ENCODE measurements around the gene GNPTG. TPM values are rescaled to one million over a fixed set of nuclear protein-coding genes. Genes with fewer than 3 reads are reported as not detected.
A peak's percentile ranks its signal among the peaks of the same experiment; 100 is the strongest.
"Not testable (repeated sequence)": the region's sequence is repeated elsewhere in the genome, so short reads cannot be mapped to it uniquely, and the experiment has no call there.

GNPTG gene
- total RNA-seq, 4 donors from 2014 or later, result 20.6 to 37.5 (median 30.2) TPM

GRCh38 chr16:1326391-1326790, 25.3 kb upstream of the GNPTG start:
- no peaks in the 10 kb centered on the region for H3K9me3 ChIP-seq
- in situ Hi-C loops (cut with MboI; ENCODE audit: low sequenced_read_pairs in 4 of 4) (no loop called here), intact Hi-C loops (cut with DNase I; ENCODE audit: low total_unique reads) (no loop called here)
- peaks cover 0 to 30% of the 10 kb centered on the region in 2 donors for H3K36me3 ChIP-seq
- no peaks in the 10 kb centered on the region for H3K4me1 ChIP-seq
- H3K4me3 ChIP-seq, result no peak overlapping the region
- no peak for ATAC-seq
- H3K27me3 ChIP-seq, result peaks cover 2 to 11% (median 8%) of the 10 kb centered on the region in 3 donors
- DNase-seq, result no peak
- H3K27ac ChIP-seq, result no peak overlapping the region
- TF ChIP-seq POLR2A (IDR thresholded peaks at IDR 0.05), result no peak
- TF ChIP-seq, protein P1, sequence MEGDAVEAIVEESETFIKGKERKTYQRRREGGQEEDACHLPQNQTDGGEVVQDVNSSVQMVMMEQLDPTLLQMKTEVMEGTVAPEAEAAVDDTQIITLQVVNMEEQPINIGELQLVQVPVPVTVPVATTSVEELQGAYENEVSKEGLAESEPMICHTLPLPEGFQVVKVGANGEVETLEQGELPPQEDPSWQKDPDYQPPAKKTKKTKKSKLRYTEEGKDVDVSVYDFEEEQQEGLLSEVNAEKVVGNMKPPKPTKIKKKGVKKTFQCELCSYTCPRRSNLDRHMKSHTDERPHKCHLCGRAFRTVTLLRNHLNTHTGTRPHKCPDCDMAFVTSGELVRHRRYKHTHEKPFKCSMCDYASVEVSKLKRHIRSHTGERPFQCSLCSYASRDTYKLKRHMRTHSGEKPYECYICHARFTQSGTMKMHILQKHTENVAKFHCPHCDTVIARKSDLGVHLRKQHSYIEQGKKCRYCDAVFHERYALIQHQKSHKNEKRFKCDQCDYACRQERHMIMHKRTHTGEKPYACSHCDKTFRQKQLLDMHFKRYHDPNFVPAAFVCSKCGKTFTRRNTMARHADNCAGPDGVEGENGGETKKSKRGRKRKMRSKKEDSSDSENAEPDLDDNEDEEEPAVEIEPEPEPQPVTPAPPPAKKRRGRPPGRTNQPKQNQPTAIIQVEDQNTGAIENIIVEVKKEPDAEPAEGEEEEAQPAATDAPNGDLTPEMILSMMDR (IDR thresholded peaks at IDR 0.05 in 4 of 5, conservative IDR thresholded peaks at IDR 0.05 in 1 of 5), result no peak

DNA sequence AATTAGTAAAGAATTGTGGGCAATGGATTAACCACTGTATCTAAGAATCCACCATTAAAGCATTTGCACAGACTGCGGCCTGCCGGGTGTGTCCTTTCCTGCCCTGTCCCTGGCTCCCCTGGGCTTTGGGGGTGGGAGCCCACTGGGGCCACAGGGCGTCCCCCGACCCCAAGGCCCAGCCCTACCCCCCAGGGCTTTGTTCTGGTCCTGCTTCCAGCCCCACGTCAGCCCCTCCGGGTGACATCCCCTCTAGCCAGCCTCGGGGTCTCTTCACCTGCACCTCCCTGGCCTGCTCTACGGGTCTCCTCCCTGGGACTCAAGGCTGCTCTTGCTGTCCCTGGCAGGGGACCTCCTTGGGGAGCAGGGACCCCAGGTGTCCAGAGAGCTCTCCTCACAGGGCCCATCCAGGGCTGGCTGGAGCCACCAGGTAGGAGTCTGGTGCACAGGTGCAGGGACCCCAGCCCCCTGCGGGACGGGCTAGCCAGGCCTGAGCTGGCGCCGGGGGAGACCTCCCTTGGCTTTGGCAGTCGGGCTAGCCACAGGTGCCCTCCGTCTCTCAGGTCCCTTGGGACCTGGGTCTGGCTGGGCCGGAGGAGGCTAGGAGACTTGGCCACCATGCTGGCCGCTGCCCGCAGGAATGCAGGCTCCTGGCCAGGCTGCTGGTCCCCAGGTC, 24.6 kb upstream of the GNPTG start:
- in situ Hi-C loops (cut with MboI; ENCODE audit: low sequenced_read_pairs in 4 of 4) (no loop called here), intact Hi-C loops (cut with DNase I; ENCODE audit: low total_unique reads) (no loop called here)
- Histone ChIP-seq H3K4me1 (no peaks in the 10 kb centered on the region), H3K4me3 (no peak overlapping the region), H3K9me3 (no peaks in the 10 kb centered on the region), H3K27ac (peak overlapping the region in 1 of 4 donors; percentile 8), H3K36me3 (peaks cover 0 to 25% of the 10 kb centered on the region in 2 donors), H3K27me3 (peaks cover 4 to 18% (median 14%) of the 10 kb centered on the region in 3 donors)
- no peak for DNase-seq
- no peak for ATAC-seq
- TF ChIP-seq POLR2A (IDR thresholded peaks at IDR 0.05), result no peak
- TF ChIP-seq, protein P1 (IDR thresholded peaks at IDR 0.05 in 4 of 5, conservative IDR thresholded peaks at IDR 0.05 in 1 of 5), result no peak

- ATAC-seq (no peak), DNase-seq (no peak)
- Histone ChIP-seq H3K27me3 (peaks cover 9 to 23% (median 19%) of the 10 kb centered on the region in 3 donors), H3K36me3 (peaks cover 0 to 25% of the 10 kb centered on the region in 2 donors), H3K4me1 (peaks cover 0 to under 1% of the 10 kb centered on the region in 2 donors), H3K27ac (no peak overlapping the region), H3K4me3 (no peak overlapping the region), H3K9me3 (no peaks in the 10 kb centered on the region)
- TF ChIP-seq, protein P1 (IDR thresholded peaks at IDR 0.05 in 4 of 5, conservative IDR thresholded peaks at IDR 0.05 in 1 of 5), result no peak
- no peak for TF ChIP-seq POLR2A (IDR thresholded peaks at IDR 0.05)
- intact Hi-C loops (cut with DNase I; ENCODE audit: low total_unique reads), result no loop called here
- in situ Hi-C loops (cut with MboI; ENCODE audit: low sequenced_read_pairs in 4 of 4), result no loop called here
Observed at GRCh38 chr16:1327619-1327947, 24.1 kb upstream of the GNPTG start.

GRCh38 chr16:1328136-1328535, 23.6 kb upstream of the GNPTG start:
- DNase-seq; H3K4me3 ChIP-seq; H3K9me3 ChIP-seq; in situ Hi-C loops (cut with MboI; ENCODE audit: low sequenced_read_pairs in 4 of 4); H3K27ac ChIP-seq; intact Hi-C loops (cut with DNase I; ENCODE audit: low total_unique reads); H3K4me1 ChIP-seq; ATAC-seq: not testable (repeated sequence)
- H3K36me3 ChIP-seq, result peaks cover 0 to 25% of the 10 kb centered on the region in 2 donors
- H3K27me3 ChIP-seq, result peaks cover 12 to 28% (median 25%) of the 10 kb centered on the region in 3 donors

- intact Hi-C loops (cut with DNase I; ENCODE audit: low total_unique reads), result not testable (repeated sequence)
Observed at GRCh38 chr16:1328961-1329360, 22.8 kb upstream of the GNPTG start.

More at GRCh38 chr16:1328961-1329360, 22.8 kb upstream of the GNPTG start:
- Histone ChIP-seq H3K27me3 (peaks cover 15 to 33% (median 32%) of the 10 kb centered on the region in 3 donors), H3K36me3 (peaks cover 0 to 19% of the 10 kb centered on the region in 2 donors)
- DNase-seq; H3K4me1 ChIP-seq; ATAC-seq; in situ Hi-C loops (cut with MboI; ENCODE audit: low sequenced_read_pairs in 4 of 4); H3K4me3 ChIP-seq; H3K9me3 ChIP-seq; H3K27ac ChIP-seq: not testable (repeated sequence)

Measured in gastrocnemius medialis (tissue), 4 donors.